Measurements from ENCODE around the gene THSD7B.

The THSD7B gene

GRCh38 chr2:136909777-136910176 is 144.4 kb downstream of the THSD7B start:
- Histone ChIP-seq H3K4me3 (ENCODE audit: insufficient read length, low read depth) (no peak overlapping the region), H3K36me3 (ENCODE audit: insufficient read depth, insufficient read length, low read length) (no peaks in the 10 kb centered on the region), H3K9me3 (ENCODE audit: insufficient read depth, low read length) (no peaks in the 10 kb centered on the region), H3K9ac (ENCODE audit: insufficient read length, low read depth) (no peak overlapping the region), H3K27me3 (ENCODE audit: insufficient read depth, insufficient read length) (no peaks in the 10 kb centered on the region), H3K4me1 (ENCODE audit: insufficient read depth, insufficient read length) (no peaks in the 10 kb centered on the region)
- no peak for DNase-seq (ENCODE audit: low read depth, low spot score)
- TF ChIP-seq YY1 (IDR thresholded peaks at IDR 0.05; ENCODE audit: insufficient read depth, insufficient read length) = no peak

GRCh38 chr2:136916131-136916530 is 150.8 kb downstream of the THSD7B start:
- no peaks in the 10 kb centered on the region for H3K36me3 ChIP-seq (ENCODE audit: insufficient read depth, insufficient read length, low read length)
- DNase-seq (ENCODE audit: low read depth, low spot score) = no peak
- H3K4me1 ChIP-seq (ENCODE audit: insufficient read depth, insufficient read length) = no peaks in the 10 kb centered on the region
- H3K9ac ChIP-seq (ENCODE audit: insufficient read length, low read depth) = no peak overlapping the region
- H3K9me3 ChIP-seq (ENCODE audit: insufficient read depth, low read length) = peaks cover 12% of the 10 kb centered on the region; the same call in 1 of the 2 replicates
- H3K4me3 ChIP-seq (ENCODE audit: insufficient read length, low read depth) = no peak overlapping the region
- TF ChIP-seq ZNF274 (IDR thresholded peaks at IDR 0.05; ENCODE audit: low read depth, low read length) (no peak), YY1 (IDR thresholded peaks at IDR 0.05; ENCODE audit: insufficient read depth, insufficient read length) (no peak), SUZ12 (IDR thresholded peaks at IDR 0.05; ENCODE audit: extremely low read depth, insufficient read depth, insufficient read length) (no peak)
- H3K27me3 ChIP-seq (ENCODE audit: insufficient read depth, insufficient read length) = no peaks in the 10 kb centered on the region

- H3K4me3 ChIP-seq (ENCODE audit: insufficient read length, low read depth) = no peak overlapping the region
- TF ChIP-seq ZNF274 (IDR thresholded peaks at IDR 0.05; ENCODE audit: low read depth, low read length) (no peak), SUZ12 (IDR thresholded peaks at IDR 0.05; ENCODE audit: extremely low read depth, insufficient read depth, insufficient read length) (no peak), YY1 (IDR thresholded peaks at IDR 0.05; ENCODE audit: insufficient read depth, insufficient read length) (no peak)
- H3K9me3 ChIP-seq (ENCODE audit: insufficient read depth, low read length) = peaks cover 12% of the 10 kb centered on the region; the same call in 1 of the 2 replicates
- H3K9ac ChIP-seq (ENCODE audit: insufficient read length, low read depth) = no peak overlapping the region
- no peaks in the 10 kb centered on the region for H3K27me3 ChIP-seq (ENCODE audit: insufficient read depth, insufficient read length)
- no peak for DNase-seq (ENCODE audit: low read depth, low spot score)
- no peaks in the 10 kb centered on the region for H3K36me3 ChIP-seq (ENCODE audit: insufficient read depth, insufficient read length, low read length)
- no peaks in the 10 kb centered on the region for H3K4me1 ChIP-seq (ENCODE audit: insufficient read depth, insufficient read length)
Observed at GRCh38 chr2:136917411-136917881, 152.1 kb downstream of the THSD7B start.

- Histone ChIP-seq H3K9ac (ENCODE audit: insufficient read length, low read depth) (no peak overlapping the region), H3K36me3 (ENCODE audit: insufficient read depth, insufficient read length, low read length) (no peaks in the 10 kb centered on the region), H3K4me1 (ENCODE audit: insufficient read depth, insufficient read length) (no peaks in the 10 kb centered on the region), H3K9me3 (ENCODE audit: insufficient read depth, low read length) (peaks cover 12% of the 10 kb centered on the region; the same call in 1 of the 2 replicates), H3K27me3 (ENCODE audit: insufficient read depth, insufficient read length) (no peaks in the 10 kb centered on the region), H3K4me3 (ENCODE audit: insufficient read length, low read depth) (no peak overlapping the region)
- DNase-seq (ENCODE audit: low read depth, low spot score) = no peak
- TF ChIP-seq YY1 (IDR thresholded peaks at IDR 0.05; ENCODE audit: insufficient read depth, insufficient read length) (no peak), ZNF274 (IDR thresholded peaks at IDR 0.05; ENCODE audit: low read depth, low read length) (no peak), SUZ12 (IDR thresholded peaks at IDR 0.05; ENCODE audit: extremely low read depth, insufficient read depth, insufficient read length) (no peak)
Observed at GRCh38 chr2:136919682-136920081, 154.3 kb downstream of the THSD7B start.

GRCh38 chr2:136920652-136921333 is 155.4 kb downstream of the THSD7B start:
- TF ChIP-seq YY1 (IDR thresholded peaks at IDR 0.05; ENCODE audit: insufficient read depth, insufficient read length) (no peak), SUZ12 (IDR thresholded peaks at IDR 0.05; ENCODE audit: extremely low read depth, insufficient read depth, insufficient read length) (no peak), ZNF274 (IDR thresholded peaks at IDR 0.05; ENCODE audit: low read depth, low read length) (no peak)
- Histone ChIP-seq H3K9me3 (ENCODE audit: insufficient read depth, low read length) (peaks cover 12% of the 10 kb centered on the region; the same call in 1 of the 2 replicates), H3K9ac (ENCODE audit: insufficient read length, low read depth) (no peak overlapping the region), H3K4me3 (ENCODE audit: insufficient read length, low read depth) (no peak overlapping the region), H3K4me1 (ENCODE audit: insufficient read depth, insufficient read length) (no peaks in the 10 kb centered on the region), H3K36me3 (ENCODE audit: insufficient read depth, insufficient read length, low read length) (no peaks in the 10 kb centered on the region), H3K27me3 (ENCODE audit: insufficient read depth, insufficient read length) (no peaks in the 10 kb centered on the region)
- no peak for DNase-seq (ENCODE audit: low read depth, low spot score)

- H3K9me3 ChIP-seq (ENCODE audit: insufficient read depth, low read length) = no peaks in the 10 kb centered on the region
- H3K4me1 ChIP-seq (ENCODE audit: insufficient read depth, insufficient read length) = no peaks in the 10 kb centered on the region
- no peak for TF ChIP-seq SUZ12 (IDR thresholded peaks at IDR 0.05; ENCODE audit: extremely low read depth, insufficient read depth, insufficient read length)
- TF ChIP-seq YY1 (IDR thresholded peaks at IDR 0.05; ENCODE audit: insufficient read depth, insufficient read length) = no peak
- no peak for TF ChIP-seq ZNF274 (IDR thresholded peaks at IDR 0.05; ENCODE audit: low read depth, low read length)
- H3K27me3 ChIP-seq (ENCODE audit: insufficient read depth, insufficient read length) = no peaks in the 10 kb centered on the region
- no peak for DNase-seq (ENCODE audit: low read depth, low spot score)
- H3K36me3 ChIP-seq (ENCODE audit: insufficient read depth, insufficient read length, low read length) = no peaks in the 10 kb centered on the region
- no peak overlapping the region for H3K9ac ChIP-seq (ENCODE audit: insufficient read length, low read depth)
- no peak overlapping the region for H3K4me3 ChIP-seq (ENCODE audit: insufficient read length, low read depth)
Observed at GRCh38 chr2:136927156-136927555, 161.8 kb downstream of the THSD7B start.

- no peak for DNase-seq (ENCODE audit: low read depth, low spot score)
- H3K9ac ChIP-seq (ENCODE audit: insufficient read length, low read depth) = no peak overlapping the region
- H3K9me3 ChIP-seq (ENCODE audit: insufficient read depth, low read length) = no peaks in the 10 kb centered on the region
- H3K4me3 ChIP-seq (ENCODE audit: insufficient read length, low read depth) = no peak overlapping the region
- TF ChIP-seq SUZ12 (IDR thresholded peaks at IDR 0.05; ENCODE audit: extremely low read depth, insufficient read depth, insufficient read length) (no peak), ZNF274 (IDR thresholded peaks at IDR 0.05; ENCODE audit: low read depth, low read length) (no peak), YY1 (IDR thresholded peaks at IDR 0.05; ENCODE audit: insufficient read depth, insufficient read length) (no peak)
- no peaks in the 10 kb centered on the region for H3K27me3 ChIP-seq (ENCODE audit: insufficient read depth, insufficient read length)
- no peaks in the 10 kb centered on the region for H3K36me3 ChIP-seq (ENCODE audit: insufficient read depth, insufficient read length, low read length)
- H3K4me1 ChIP-seq (ENCODE audit: insufficient read depth, insufficient read length) = no peaks in the 10 kb centered on the region
Observed at GRCh38 chr2:136929531-136929930, 164.2 kb downstream of the THSD7B start.
